ENCODE data around the gene PRKD2. TPM values are rescaled to one million over a fixed set of nuclear protein-coding genes. Genes with fewer than 3 reads are reported as not detected.

PRKD2 gene
- total RNA-seq, 5 donors from 2014 or later (not counting 1 experiment from before 2014, with no cell fraction given), result 121 to 145 (median 138) TPM

- WGBS (ENCODE audit: insufficient coverage), result 68% methylated on average over 11 of the region's 14 CpGs
- peaks cover 32% of the 10 kb centered on the region for H3K36me3 Mint-ChIP-seq
- ATAC-seq (replicated peaks in 1 of 4), result no peak
Measured at GRCh38 chr19:46731007-46731501, 14.1 kb upstream of the PRKD2 start.

GRCh38 chr19:46730595-46730994 lies 13.7 kb upstream of the PRKD2 start:
- DNase-seq (no peak), ATAC-seq (replicated peaks in 1 of 4) (no peak)
- ChIA-PET CTCF (interaction anchor here (0.5 to 3.5 kb wide), 2 partner anchors 16 to 17 kb away, joined by 6 to 19 read pairs; partner anchors contain the start of gene PRKD2 (in 1 of the 2)), POLR2A (no interaction called here)
- Mint-ChIP-seq H3K27me3 (no peaks in the 10 kb centered on the region), H3K27ac (no peak overlapping the region), H3K4me1 (peaks cover 8 to 23% (median 16%) of the 10 kb centered on the region in 3 donors), H3K4me3 (no peak overlapping the region), H3K9me3 (no peaks in the 10 kb centered on the region), H3K36me3 (peaks cover 36% of the 10 kb centered on the region)
- Histone ChIP-seq H3K4me1 (ENCODE audit: control insufficient read depth in 1 of 2, extremely low read depth in 1 of 2, insufficient read depth in 2 of 2, low read length in 2 of 2) (peaks cover 0 to 13% of the 10 kb centered on the region in 2 experiments), H3K9me3 (no peaks in the 10 kb centered on the region), H3K27me3 (replicated peaks in 1 of 2; ENCODE audit: control insufficient read depth in 2 of 2, extremely low read depth in 1 of 2, insufficient read depth in 2 of 2, low read length in 1 of 2) (no peaks in the 10 kb centered on the region), H3K4me3 (ENCODE audit: control insufficient read depth in 1 of 2, extremely low read depth in 1 of 2, low read length in 1 of 2) (no peak overlapping the region), H3K27ac (ENCODE audit: low read length) (no peak overlapping the region), H3K36me3 (ENCODE audit: control insufficient read depth in 2 of 2, extremely low read depth in 1 of 2, insufficient read depth in 1 of 2, low read length in 1 of 2) (peaks cover 12 to 93% of the 10 kb centered on the region in 2 donors)
- WGBS (ENCODE audit: insufficient coverage), result 95% methylated on average over 12 of the region's 14 CpGs

More at GRCh38 chr19:46731007-46731501, 14.1 kb upstream of the PRKD2 start:
- Histone ChIP-seq H3K4me1 (ENCODE audit: control insufficient read depth in 1 of 2, extremely low read depth in 1 of 2, insufficient read depth in 2 of 2, low read length in 2 of 2) (peaks cover 0 to 13% of the 10 kb centered on the region in 2 experiments), H3K4me3 (ENCODE audit: control insufficient read depth in 1 of 2, extremely low read depth in 1 of 2, low read length in 1 of 2) (no peak overlapping the region), H3K27me3 (replicated peaks in 1 of 2; ENCODE audit: control insufficient read depth in 2 of 2, extremely low read depth in 1 of 2, insufficient read depth in 2 of 2, low read length in 1 of 2) (no peaks in the 10 kb centered on the region), H3K27ac (ENCODE audit: low read length) (no peak overlapping the region), H3K36me3 (ENCODE audit: control insufficient read depth in 2 of 2, extremely low read depth in 1 of 2, insufficient read depth in 1 of 2, low read length in 1 of 2) (peaks cover 12 to 88% of the 10 kb centered on the region in 2 donors), H3K9me3 (no peaks in the 10 kb centered on the region)
- no peak for DNase-seq
- POLR2A ChIA-PET, result no interaction called here
- no peak overlapping the region for H3K4me3 Mint-ChIP-seq
- CTCF ChIA-PET, result interaction anchor here (0.5 to 3.5 kb wide), 2 partner anchors 16 to 17 kb away, joined by 6 to 19 read pairs; partner anchors contain the start of gene PRKD2 (in 1 of the 2)
- H3K4me1 Mint-ChIP-seq, result peaks cover 8 to 23% (median 16%) of the 10 kb centered on the region in 3 donors
- H3K27me3 Mint-ChIP-seq, result no peaks in the 10 kb centered on the region
- no peak overlapping the region for H3K27ac Mint-ChIP-seq
- H3K9me3 Mint-ChIP-seq, result no peaks in the 10 kb centered on the region

GRCh38 chr19:46730187-46730586 lies 13.3 kb upstream of the PRKD2 start:
- H3K27ac Mint-ChIP-seq, result no peak overlapping the region
- H3K36me3 Mint-ChIP-seq, result peaks cover 37% of the 10 kb centered on the region
- H3K9me3 ChIP-seq, result no peaks in the 10 kb centered on the region
- no peak overlapping the region for H3K4me3 ChIP-seq (ENCODE audit: control insufficient read depth in 1 of 2, extremely low read depth in 1 of 2, low read length in 1 of 2)
- peaks cover 8 to 23% (median 16%) of the 10 kb centered on the region in 3 donors for H3K4me1 Mint-ChIP-seq
- H3K4me3 Mint-ChIP-seq, result no peak overlapping the region
- WGBS (ENCODE audit: insufficient coverage), result 94% methylated on average over 6 of the region's 9 CpGs
- peaks cover 12 to 94% of the 10 kb centered on the region in 2 donors for H3K36me3 ChIP-seq (ENCODE audit: control insufficient read depth in 2 of 2, extremely low read depth in 1 of 2, insufficient read depth in 1 of 2, low read length in 1 of 2)
- ChIA-PET CTCF (interaction anchor here (1.7 to 3.5 kb wide), 3 partner anchors 15 to 27 kb away, joined by 3 to 23 read pairs (median 19); partner anchors contain the start of gene PRKD2 (in 1 of the 2)), POLR2A (no interaction called here)
- ATAC-seq (replicated peaks in 1 of 4) (no peak), DNase-seq (no peak)
- peaks cover 0 to 13% of the 10 kb centered on the region in 2 experiments for H3K4me1 ChIP-seq (ENCODE audit: control insufficient read depth in 1 of 2, extremely low read depth in 1 of 2, insufficient read depth in 2 of 2, low read length in 2 of 2)
- H3K9me3 Mint-ChIP-seq, result no peaks in the 10 kb centered on the region
- H3K27ac ChIP-seq (ENCODE audit: low read length), result no peak overlapping the region
- no peaks in the 10 kb centered on the region for H3K27me3 Mint-ChIP-seq
- H3K27me3 ChIP-seq (replicated peaks in 1 of 2; ENCODE audit: control insufficient read depth in 2 of 2, extremely low read depth in 1 of 2, insufficient read depth in 2 of 2, low read length in 1 of 2), result no peaks in the 10 kb centered on the region

- Mint-ChIP-seq H3K4me1 (peaks cover 8 to 23% (median 16%) of the 10 kb centered on the region in 3 donors), H3K27me3 (no peaks in the 10 kb centered on the region), H3K36me3 (peaks cover 37% of the 10 kb centered on the region), H3K27ac (no peak overlapping the region), H3K4me3 (no peak overlapping the region), H3K9me3 (no peaks in the 10 kb centered on the region)
- Histone ChIP-seq H3K4me3 (ENCODE audit: control insufficient read depth in 1 of 2, extremely low read depth in 1 of 2, low read length in 1 of 2) (no peak overlapping the region), H3K27me3 (replicated peaks in 1 of 2; ENCODE audit: control insufficient read depth in 2 of 2, extremely low read depth in 1 of 2, insufficient read depth in 2 of 2, low read length in 1 of 2) (no peaks in the 10 kb centered on the region), H3K27ac (ENCODE audit: low read length) (no peak overlapping the region), H3K36me3 (ENCODE audit: control insufficient read depth in 2 of 2, extremely low read depth in 1 of 2, insufficient read depth in 1 of 2, low read length in 1 of 2) (peaks cover 13 to 96% of the 10 kb centered on the region in 2 donors), H3K9me3 (no peaks in the 10 kb centered on the region), H3K4me1 (ENCODE audit: control insufficient read depth in 1 of 2, extremely low read depth in 1 of 2, insufficient read depth in 2 of 2, low read length in 2 of 2) (peaks cover 0 to 13% of the 10 kb centered on the region in 2 experiments)
- no peak for DNase-seq
- ChIA-PET CTCF (interaction anchor here (0.7 to 3.5 kb wide), 7 partner anchors 11 to 864 kb away, joined by 3 to 23 read pairs (median 3); partner anchors contain the start of gene PRKD2 (in 1 of the 2)), POLR2A (no interaction called here)
- ATAC-seq (replicated peaks in 1 of 4), result no peak
- WGBS (ENCODE audit: insufficient coverage), result 100% methylated on average over 4 of the region's 7 CpGs
Measured at GRCh38 chr19:46729696-46730095, 12.8 kb upstream of the PRKD2 start.

- Mint-ChIP-seq H3K36me3 (peaks cover 39% of the 10 kb centered on the region), H3K4me1 (peaks cover 8 to 23% (median 16%) of the 10 kb centered on the region in 3 donors), H3K9me3 (no peaks in the 10 kb centered on the region), H3K27ac (peak overlapping the region in 1 of 2 donors; percentile 44), H3K4me3 (no peak overlapping the region), H3K27me3 (no peaks in the 10 kb centered on the region)
- DNase-seq (peak; percentile 51 to 91 (median 76)), ATAC-seq (replicated peaks in 1 of 4) (peak; percentile 86 to 94 (median 91))
- no peaks in the 10 kb centered on the region for H3K27me3 ChIP-seq (replicated peaks in 1 of 2; ENCODE audit: control insufficient read depth in 2 of 2, extremely low read depth in 1 of 2, insufficient read depth in 2 of 2, low read length in 1 of 2)
- CTCF ChIA-PET, result interaction anchor here (0.5 to 3.5 kb wide), 14 partner anchors 8 to 865 kb away, joined by 3 to 23 read pairs (median 3); partner anchors contain the start of gene PRKD2 (in 1 of the 2)
- H3K9me3 ChIP-seq, result no peaks in the 10 kb centered on the region
- POLR2A ChIA-PET, result interaction anchor here (0.6 kb wide), 2 partner anchors 131 to 144 kb away, joined by 4 to 5 read pairs; no protein-coding TSS in a partner anchor
- peaks cover 0 to 13% of the 10 kb centered on the region in 2 experiments for H3K4me1 ChIP-seq (ENCODE audit: control insufficient read depth in 1 of 2, extremely low read depth in 1 of 2, insufficient read depth in 2 of 2, low read length in 2 of 2)
- no peak overlapping the region for H3K4me3 ChIP-seq (ENCODE audit: control insufficient read depth in 1 of 2, extremely low read depth in 1 of 2, low read length in 1 of 2)
- H3K27ac ChIP-seq (ENCODE audit: low read length), result no peak overlapping the region
- WGBS (ENCODE audit: insufficient coverage), result 90% methylated on average over 10 of the region's 20 CpGs
- H3K36me3 ChIP-seq (ENCODE audit: control insufficient read depth in 2 of 2, extremely low read depth in 1 of 2, insufficient read depth in 1 of 2, low read length in 1 of 2), result peaks cover 17 to 98% of the 10 kb centered on the region in 2 donors
Measured at GRCh38 chr19:46728693-46729339, 11.9 kb upstream of the PRKD2 start.

- H3K27me3 Mint-ChIP-seq, result no peaks in the 10 kb centered on the region
- Histone ChIP-seq H3K27me3 (replicated peaks in 1 of 2; ENCODE audit: control insufficient read depth in 2 of 2, extremely low read depth in 1 of 2, insufficient read depth in 2 of 2, low read length in 1 of 2) (no peaks in the 10 kb centered on the region), H3K9me3 (no peaks in the 10 kb centered on the region), H3K36me3 (ENCODE audit: control insufficient read depth in 2 of 2, extremely low read depth in 1 of 2, insufficient read depth in 1 of 2, low read length in 1 of 2) (peaks cover 18 to 98% of the 10 kb centered on the region in 2 donors), H3K27ac (ENCODE audit: low read length) (no peak overlapping the region), H3K4me3 (ENCODE audit: control insufficient read depth in 1 of 2, extremely low read depth in 1 of 2, low read length in 1 of 2) (no peak overlapping the region), H3K4me1 (ENCODE audit: control insufficient read depth in 1 of 2, extremely low read depth in 1 of 2, insufficient read depth in 2 of 2, low read length in 2 of 2) (peaks cover 0 to 19% of the 10 kb centered on the region in 2 experiments)
- no peak for ATAC-seq (replicated peaks in 1 of 4)
- 85% methylated on average over 7 of the region's 14 CpGs for WGBS (ENCODE audit: insufficient coverage)
- H3K9me3 Mint-ChIP-seq, result no peaks in the 10 kb centered on the region
- no peak overlapping the region for H3K27ac Mint-ChIP-seq
- no peak for DNase-seq
- H3K36me3 Mint-ChIP-seq, result peaks cover 36% of the 10 kb centered on the region
- ChIA-PET CTCF (interaction anchor here (0.5 to 3.5 kb wide), 12 partner anchors 9 to 391 kb away, joined by 3 to 23 read pairs (median 4); partner anchors contain the start of gene PRKD2 (in 1 of the 2)), POLR2A (interaction anchor here in 1 of 2 donors (0.6 kb wide), 1 partner anchor 131 kb away, joined by 4 read pairs; no protein-coding TSS in a partner anchor)
- H3K4me3 Mint-ChIP-seq, result no peak overlapping the region
- H3K4me1 Mint-ChIP-seq, result peaks cover 9 to 23% (median 20%) of the 10 kb centered on the region in 3 donors
Measured at GRCh38 chr19:46728208-46728607, 11.3 kb upstream of the PRKD2 start.

All from T-cell (primary cell).